B cell (primary cell): ENCODE results near the gene HOOK2. TPM values are rescaled to one million over a fixed set of nuclear protein-coding genes. Genes with fewer than 3 reads are reported as not detected.
A peak's percentile ranks its signal among the peaks of the same experiment; 100 is the strongest.

Source experiments
- ATAC-seq: fragments of 200-7000 bp; cut with Tn5 transposase; one replicate; pipeline ENCODE4 v1.10.0; 2021; ENCODE audit warnings: low read depth, mild to moderate bottlenecking, moderate number of reproducible peaks, moderate library complexity
- CTCF ChIA-PET: fragments of 350-600 bp; sonication (Branson Sonifier 250); formaldehyde crosslinking; loops from one replicate; lab custom pipeline; 2021; ENCODE audit warnings: antibody characterized with exemption, inconsistent platforms; lab: Charles Lee
- POLR2A ChIA-PET: fragments of 350-600 bp; sonication (Branson Sonifier 250); formaldehyde crosslinking; loops from one replicate; lab custom pipeline; 2021; ENCODE audit warnings: antibody characterized with exemption; lab: Charles Lee
- DNase-seq: peaks from one replicate; pipeline ENCODE4 v3.0.0; 2013
- H2AFZ ChIP-seq: 2 replicates; pipeline ENCODE4 v1.6.1; 2012; ENCODE audit warnings: mild to moderate bottlenecking, low read depth, low read length; ENCODE audit not compliant: insufficient read depth, poor library complexity, severe bottlenecking
- H3K27ac ChIP-seq, 2 donors: 1 replicate in 1 of 2; 2 replicates in 1 of 2; pipeline ENCODE4 v1.5.1; 2012 to 2013; ENCODE audit warnings: low read length in 2 of 2, mild to moderate bottlenecking in 2 of 2, moderate library complexity in 1 of 2
- H3K27me3 ChIP-seq, 4 experiments: fragments of 200-600 bp in 1 of 4; sonication (generic) in 1 of 4; replicated peaks in 1 of 4; 1 replicate in 2 of 4; 2 replicates in 2 of 4; pipeline versions ENCODE4 v1.6.1 to v1.7.0; 2013 to 2016; ENCODE audit warnings: low read length in 3 of 4, mild to moderate bottlenecking in 2 of 4, mixed read lengths in 1 of 4, moderate library complexity in 1 of 4; ENCODE audit not compliant: insufficient read depth in 4 of 4, control insufficient read depth in 3 of 4; ENCODE audit errors: control extremely low read depth in 1 of 4
- H3K36me3 ChIP-seq, 2 experiments: replicated peaks in 1 of 2; 1 replicate in 1 of 2; 2 replicates in 1 of 2; pipeline versions ENCODE4 v1.6.1 to v1.7.1; 2013; ENCODE audit warnings: low read length in 1 of 2; ENCODE audit not compliant: insufficient read depth in 2 of 2, control insufficient read depth in 1 of 2; ENCODE audit errors: control extremely low read depth in 1 of 2, extremely low read depth in 1 of 2
- H3K4me1 ChIP-seq, 2 donors: fragments of 200-600 bp in 1 of 2; sonication (generic) in 1 of 2; 1 replicate in 1 of 2; 2 replicates in 1 of 2; pipeline versions ENCODE4 v1.5.1 to v1.6.1; 2013 to 2017; ENCODE audit warnings: low read length in 2 of 2; ENCODE audit not compliant: control insufficient read depth in 2 of 2, insufficient read depth in 2 of 2
- H3K4me2 ChIP-seq: replicated peaks from 2 replicates; pipeline ENCODE3; 2012; ENCODE audit warnings: mild to moderate bottlenecking, low read depth, low read length; ENCODE audit not compliant: poor library complexity, severe bottlenecking
- H3K4me3 ChIP-seq, 5 experiments: fragments of 200-600 bp in 1 of 5; sonication (generic) in 1 of 5; 1 replicate in 3 of 5; 2 replicates in 2 of 5; pipeline versions ENCODE4 v1.5.1 to v1.7.0; 2011 to 2016; ENCODE audit warnings: low read length in 4 of 5, mild to moderate bottlenecking in 4 of 5, low read depth in 2 of 5, control low read depth in 1 of 5, moderate library complexity in 1 of 5; ENCODE audit not compliant: insufficient read depth in 1 of 5; ENCODE audit errors: control extremely low read depth in 1 of 5, extremely low read depth in 1 of 5
- H3K79me2 ChIP-seq: fragments of 200-600 bp; sonication (generic); one replicate; pipeline ENCODE4 v1.6.0; 2016; ENCODE audit warnings: low read length; ENCODE audit not compliant: control insufficient read depth, insufficient read depth
- H3K9ac ChIP-seq: fragments of 200-600 bp; sonication (generic); 2 replicates; pipeline ENCODE4 v1.6.1; 2017; ENCODE audit warnings: mild to moderate bottlenecking, low read length, moderate library complexity
- H3K9me3 ChIP-seq, 3 donors: one replicate each; pipeline versions ENCODE4 v1.6.1 to v1.7.1; 2013; ENCODE audit warnings: low read length in 2 of 3; ENCODE audit not compliant: control insufficient read depth in 2 of 3, insufficient read depth in 1 of 3; ENCODE audit errors: control extremely low read depth in 1 of 3
- H4K20me1 ChIP-seq: 2 replicates; pipeline ENCODE4 v1.6.0; 2012; ENCODE audit warnings: mild to moderate bottlenecking, low read length; ENCODE audit not compliant: insufficient read depth, control insufficient read depth, poor library complexity, severe bottlenecking
- H3K27ac Mint-ChIP-seq: one replicate; pipeline ENCODE4 v1.8.0; 2021; ENCODE audit warnings: mixed read lengths
- H3K27me3 Mint-ChIP-seq: one replicate; pipeline ENCODE4 v1.8.0; 2021; ENCODE audit warnings: mixed read lengths
- H3K4me1 Mint-ChIP-seq: one replicate; pipeline ENCODE4 v1.8.0; 2021; ENCODE audit warnings: mixed read lengths
- H3K4me3 Mint-ChIP-seq: one replicate; pipeline ENCODE4 v1.8.0; 2021; ENCODE audit warnings: mixed read lengths
- H3K9me3 Mint-ChIP-seq: one replicate; pipeline ENCODE4 v1.8.0; 2022; ENCODE audit warnings: mixed read lengths; ENCODE audit not compliant: insufficient read depth
- CTCF ChIP-seq: fragments of 200-600 bp; IDR thresholded peaks from one replicate; pipeline ENCODE4 v1.8.0; 2022; ENCODE audit warnings: antibody characterized with exemption, mild to moderate bottlenecking
- EZH2 ChIP-seq: IDR thresholded peaks from 2 replicates; pipeline ENCODE4 v1.6.1; 2012; ENCODE audit warnings: borderline replicate concordance, low read depth, mild to moderate bottlenecking, moderate library complexity, low read length; ENCODE audit not compliant: insufficient read depth, poor library complexity, severe bottlenecking
- WGBS: methylation state at CpG from one replicate; pipeline ENCODE4 v1.1.5; 2013; ENCODE audit warnings: missing lambda C conversion rate; ENCODE audit not compliant: insufficient coverage; 5-methylcytosine and 5-hydroxymethylcytosine counted together
- intact Hi-C: fragments of 100-400 bp; cut with micrococcal nuclease; formaldehyde crosslinking; loops from one replicate; pipeline ENCODE4 v1.10.0; 2022
- polyA plus RNA-seq: library from polyadenylated mRNA; depleted of rRNA; stranded (reverse); fragments of >200 nt; gene quantifications from 2 replicates; pipeline ENCODE4 v1.2.3, GENCODE V29; 2012
- total RNA-seq, 2 donors: library from RNA; stranded (reverse); fragments of 120-200 nt in 1 of 2; gene quantifications; 1 replicate in 1 of 2; 2 replicates in 1 of 2; pipeline versions ENCODE4 v1.2.3 to v1.2.4, GENCODE V29; 2013 to 2022

Gene HOOK2
- total and polyA plus RNA-seq, 2 donors (not counting 1 experiment from before 2014, with no cell fraction given), result 30.3 to 33.4 TPM

GRCh38 chr19:12777217-12778016 lies 2.1 kb upstream of the HOOK2 start:
- Histone ChIP-seq H4K20me1 (no peaks in the 10 kb centered on the region), H3K4me3 (peak overlapping the region; percentile 63 to 89 (median 75)), H3K4me2 (peak overlapping the region; percentile 95), H3K27me3 (no peaks in the 10 kb centered on the region), H3K79me2 (peaks cover 2% of the 10 kb centered on the region), H3K36me3 (no peaks in the 10 kb centered on the region), H3K4me1 (peaks cover 27 to 47% of the 10 kb centered on the region in 2 donors), H3K27ac (peak overlapping the region; percentile 83 to 86), H2AFZ (no peak overlapping the region), H3K9me3 (no peaks in the 10 kb centered on the region), H3K9ac (peak overlapping the region; percentile 78)
- 11% methylated on average over 36 of the region's 43 CpGs for WGBS
- ATAC-seq (peak; percentile 29), DNase-seq (peak; percentile 90)
- no peaks in the 10 kb centered on the region for H3K9me3 Mint-ChIP-seq
- H3K4me3 Mint-ChIP-seq, result peak overlapping the region; percentile 88
- intact Hi-C loops, result loop anchor here (1.0 kb wide), 1 partner anchor 19 kb away; no protein-coding TSS in a partner anchor
- H3K27ac Mint-ChIP-seq, result peak overlapping the region; percentile 84
- ChIA-PET POLR2A (interaction anchor here (0.6 to 6.9 kb wide), 11 partner anchors 10 to 341 kb away, joined by 3 to 233 read pairs (median 7); partner anchors contain the start of genes DNASE2, GCDH, JUNB and NACC1), CTCF (interaction anchor here (0.6 to 27.9 kb wide), 9 partner anchors 10 to 70 kb away, joined by 3 to 1147 read pairs (median 8); partner anchors contain the start of genes JUNB, PRDX2, RNASEH2A and THSD8)
- H3K4me1 Mint-ChIP-seq, result peaks cover 48% of the 10 kb centered on the region
- peak; percentile 99 for TF ChIP-seq CTCF
- TF ChIP-seq EZH2, result no peak
- H3K27me3 Mint-ChIP-seq, result no peaks in the 10 kb centered on the region

GRCh38 chr19:12773571-12773970 lies 1.8 kb downstream of the HOOK2 start:
- Mint-ChIP-seq H3K27ac (peak overlapping the region; percentile 5), H3K4me1 (peaks cover 28% of the 10 kb centered on the region), H3K9me3 (no peaks in the 10 kb centered on the region), H3K4me3 (peak overlapping the region; percentile 29), H3K27me3 (no peaks in the 10 kb centered on the region)
- Histone ChIP-seq H3K27me3 (no peaks in the 10 kb centered on the region), H3K36me3 (no peaks in the 10 kb centered on the region), H3K9ac (no peak overlapping the region), H3K4me1 (peaks cover 12 to 26% of the 10 kb centered on the region in 2 donors), H3K9me3 (no peaks in the 10 kb centered on the region), H2AFZ (no peak overlapping the region), H3K79me2 (peaks cover 2% of the 10 kb centered on the region), H3K27ac (no peak overlapping the region), H3K4me3 (no peak overlapping the region), H4K20me1 (no peaks in the 10 kb centered on the region), H3K4me2 (no peak overlapping the region)
- ChIA-PET CTCF (interaction anchor here (1.0 to 27.9 kb wide), 5 partner anchors 7 to 86 kb away, joined by 3 to 1147 read pairs (median 22); partner anchors contain the start of genes JUNB, PRDX2, RNASEH2A and THSD8), POLR2A (interaction anchor here (6.9 kb wide), 1 partner anchor 20 kb away, joined by 233 read pairs; the partner anchor contains the start of gene JUNB)
- TF ChIP-seq CTCF (no peak), EZH2 (no peak)
- no peak for DNase-seq
- 100% methylated on average over 2 of the region's 2 CpGs for WGBS
- ATAC-seq, result no peak
- intact Hi-C loops, result no loop called here
